Dedifferentiated amniotic fluid mesenchymal stem cell (primary cell): ENCODE data around the gene ADORA2B.

Experiments used
- DNase-seq: peaks from one replicate; pipeline ENCODE4 v3.0.0-alpha.2; 2016; ENCODE audit errors: extremely low spot score

Gene ADORA2B

DNA sequence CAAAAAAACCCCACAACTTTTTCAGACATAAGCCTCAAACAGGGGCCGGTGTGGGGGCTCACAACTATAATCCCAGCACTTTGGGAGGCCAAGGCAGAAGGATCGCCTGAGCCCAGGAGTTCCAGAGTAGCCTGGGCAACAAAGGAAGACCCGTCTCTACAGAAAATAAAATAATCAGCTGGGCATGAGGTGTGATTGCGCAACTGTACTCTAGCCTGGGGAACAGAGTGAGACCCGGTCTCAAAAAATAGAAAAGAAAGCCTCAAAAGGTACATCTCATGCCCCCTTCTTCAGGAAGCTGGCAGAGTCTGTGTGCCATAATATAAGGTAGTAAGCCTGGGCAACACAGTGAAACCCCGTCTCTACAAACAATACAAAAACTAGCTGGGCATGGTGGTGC is 51.4 kb downstream of the ADORA2B start:
- DNase-seq = no peak

- no peak for DNase-seq
Observed at GRCh38 chr17:15998031-15998562, 53.2 kb downstream of the ADORA2B start.

DNA sequence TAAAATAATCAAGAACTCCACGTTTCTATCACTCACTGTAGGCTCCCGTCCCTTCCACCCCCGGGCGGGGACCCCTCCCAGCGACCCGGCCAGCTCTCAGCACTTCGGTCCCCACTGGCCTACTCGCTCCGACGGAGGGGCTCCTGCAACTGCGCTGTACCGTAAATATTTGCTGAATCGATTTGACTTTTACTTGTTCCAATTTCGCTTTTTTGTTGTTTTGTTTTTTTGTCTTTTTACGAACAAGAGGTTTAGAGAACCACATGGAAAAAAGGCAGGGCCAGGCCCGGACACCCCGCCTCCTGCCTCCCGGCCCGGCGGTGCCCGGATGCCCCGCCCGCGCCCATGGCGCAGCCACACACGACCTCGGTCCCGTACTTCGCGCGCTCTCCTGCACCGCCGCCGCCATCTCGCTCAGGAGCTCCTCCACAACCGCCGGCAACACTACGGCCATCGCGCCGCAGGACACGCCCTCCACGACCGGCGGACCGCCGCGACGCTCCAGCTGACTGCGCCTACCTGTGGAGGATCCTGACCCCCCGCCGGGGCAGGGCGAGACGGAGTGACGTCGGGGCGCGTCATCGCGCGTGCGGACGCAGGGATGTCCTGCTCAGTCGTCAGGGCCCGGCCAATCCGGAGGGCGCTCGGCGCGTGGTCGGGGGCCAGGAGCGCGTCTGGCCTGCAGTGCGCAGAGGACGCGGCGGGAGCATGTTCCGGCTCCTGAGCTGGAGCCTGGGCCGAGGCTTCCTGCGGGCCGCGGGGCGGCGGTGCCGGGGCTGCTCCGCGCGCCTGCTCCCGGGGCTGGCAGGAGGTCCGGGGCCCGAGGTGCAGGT is 54.4 kb downstream of the ADORA2B start, which contains the start of the genes TTC19 and ZSWIM7:
Gene TTC19, plus strand, starts transcription at position 684 of the 833 bp plus-strand sequence. Its CDS starts 25 bp downstream, at position 709.
Gene ZSWIM7, minus strand, starts transcription at position 564 of the 833 bp plus-strand sequence. Its CDS starts 110 bp downstream, at position 454.
- peak; percentile 75 for DNase-seq

- DNase-seq = no peak
Observed at GRCh38 chr17:15999974-16000827, 55.3 kb downstream of the ADORA2B start.

- DNase-seq = no peak
Observed at GRCh38 chr17:16001226-16001897, 56.4 kb downstream of the ADORA2B start.

DNA sequence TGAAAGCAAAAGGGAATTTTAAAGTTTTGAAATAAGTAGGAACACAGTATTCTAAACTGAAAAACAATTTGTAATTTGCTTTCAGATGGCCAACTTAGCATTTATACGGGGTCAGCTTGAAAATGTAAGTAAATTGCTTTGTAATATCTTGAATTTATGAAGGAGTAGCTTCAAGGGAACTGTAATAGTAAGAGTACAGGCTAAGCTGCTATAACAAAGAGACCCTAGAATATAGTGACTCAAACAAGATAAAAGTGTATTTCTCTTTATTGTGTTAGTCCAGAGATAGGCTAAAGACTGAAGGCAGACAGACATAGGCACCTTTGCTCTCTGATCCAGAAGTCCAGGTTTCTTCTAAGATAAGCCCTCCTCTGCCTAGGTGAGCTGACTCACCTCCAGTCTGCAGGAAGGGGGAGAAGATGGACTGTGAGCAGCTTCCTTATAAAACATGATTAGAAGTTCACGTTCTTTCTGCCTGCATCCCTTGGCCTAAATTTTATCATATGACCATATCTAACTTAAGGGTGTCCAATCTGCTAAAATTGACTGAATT is 57.9 kb downstream of the ADORA2B start:
- no peak for DNase-seq

GRCh38 chr17:16003841-16004240 is 58.9 kb downstream of the ADORA2B start:
- no peak for DNase-seq

- DNase-seq = no peak
Observed at GRCh38 chr17:16005636-16006035, 60.7 kb downstream of the ADORA2B start.

- no peak for DNase-seq
Observed at GRCh38 chr17:16007439-16007838, 62.5 kb downstream of the ADORA2B start.

- DNase-seq = peak; percentile 57
Observed at GRCh38 chr17:16013943-16014407, 69.0 kb downstream of the ADORA2B start.

DNA sequence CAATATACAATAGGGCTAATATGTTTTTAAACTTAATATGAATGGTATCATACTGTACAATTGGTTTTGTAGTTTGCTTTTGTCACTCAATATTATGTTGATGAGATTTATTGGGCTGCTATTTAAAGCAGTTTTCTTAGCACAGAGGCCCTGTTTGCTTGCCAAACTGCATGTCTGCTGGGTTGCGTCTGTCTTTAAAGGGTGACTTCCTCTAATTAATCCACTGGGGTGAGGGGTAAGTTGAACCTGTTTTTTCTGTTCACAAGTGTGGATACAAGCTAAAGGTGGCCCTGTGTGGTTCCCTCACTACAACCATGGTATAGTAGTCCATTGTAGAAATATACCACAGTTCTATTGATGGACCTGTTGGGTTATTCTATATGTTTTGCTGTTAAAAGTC is 74.4 kb downstream of the ADORA2B start:
- DNase-seq = no peak

DNA sequence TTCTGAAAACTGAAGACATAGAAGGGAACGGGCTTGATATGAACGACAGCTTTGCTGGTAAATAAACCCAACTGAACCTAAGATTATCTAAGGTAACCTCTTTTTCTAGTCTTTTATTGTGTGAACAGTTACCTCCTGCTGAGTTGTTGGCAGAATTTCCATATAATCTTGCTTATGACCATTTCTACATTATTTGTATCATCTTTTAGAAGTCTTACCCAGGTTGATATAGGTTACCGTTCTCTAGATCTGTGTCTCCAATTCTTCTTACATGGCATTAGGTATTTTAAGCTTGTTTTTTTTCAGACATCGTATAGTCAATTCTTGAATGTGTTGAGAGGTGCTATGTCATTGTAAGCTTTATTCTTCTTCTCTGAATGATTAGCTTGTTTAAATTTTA is 79.0 kb downstream of the ADORA2B start:
- DNase-seq = no peak

DNA sequence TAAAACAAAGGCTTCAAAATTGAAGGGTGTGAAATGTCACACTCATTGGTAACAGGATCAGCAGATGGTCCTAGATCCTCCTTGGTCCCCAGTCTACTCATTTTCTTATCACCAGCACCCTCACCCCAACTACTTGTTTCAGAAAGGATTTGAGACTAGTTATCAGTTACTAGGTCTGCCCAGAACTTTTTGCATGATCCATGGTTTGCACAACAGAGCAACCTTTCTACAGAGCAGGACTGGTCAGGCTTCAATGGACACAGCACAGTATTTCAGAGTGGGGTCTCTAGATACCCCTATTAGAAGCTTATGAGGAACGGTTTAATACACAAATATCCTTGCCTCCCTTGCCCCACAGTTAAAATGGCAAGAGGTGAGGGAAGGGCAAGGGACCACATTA is 80.3 kb downstream of the ADORA2B start:
- DNase-seq = no peak
